Cardiac muscle cell (in vitro differentiated cells and primary cell): ENCODE results near the gene NEURL1B. TPM values are rescaled to one million over a fixed set of nuclear protein-coding genes. Genes with fewer than 3 reads are reported as not detected.
A peak's percentile ranks its signal among the peaks of the same experiment; 100 is the strongest.

ENCODE experiments used
- DNase-seq, 2 donors: peaks; one replicate each; pipeline versions ENCODE4 v3.0.0 to v3.0.0-alpha.2; 2010 to 2017; ENCODE audit warnings: low read depth in 1 of 2, low spot score in 1 of 2
- H3K27ac ChIP-seq: fragments of 200-600 bp; sonication (generic); 2 replicates; pipeline ENCODE4 v1.5.1; 2016
- H3K27me3 ChIP-seq: fragments of 200-600 bp; sonication (generic); 2 replicates; pipeline ENCODE4 v1.6.0; 2016; ENCODE audit warnings: control low read depth
- H3K36me3 ChIP-seq: fragments of 200-600 bp; sonication (generic); 2 replicates; pipeline ENCODE4 v1.5.1; 2016; ENCODE audit warnings: control low read depth
- H3K4me1 ChIP-seq: fragments of 200-600 bp; sonication (generic); 2 replicates; pipeline ENCODE4 v1.8.1; 2017; ENCODE audit warnings: low read depth, mild to moderate bottlenecking, mixed run types
- H3K4me3 ChIP-seq: fragments of 200-600 bp; sonication (generic); 2 replicates; pipeline ENCODE4 v1.5.1; 2016; ENCODE audit warnings: mild to moderate bottlenecking
- H3K9me3 ChIP-seq: fragments of 200-600 bp; sonication (generic); 2 replicates; pipeline ENCODE4 v1.5.1; 2017; ENCODE audit warnings: low read depth, mild to moderate bottlenecking, control low read depth
- CTCF ChIP-seq: IDR thresholded peaks from 2 replicates; pipeline ENCODE4 v1.5.1; 2012; ENCODE audit warnings: low read depth, mild to moderate bottlenecking, low read length
- polyA plus RNA-seq: library from polyadenylated mRNA; unstranded; fragments of >200 nt; fragmentation: Nextera tagmentation; extraction: Ambion mirVana; gene quantifications from 2 replicates; pipeline ENCODE4 v1.2.1, GENCODE V29; 2016
- total RNA-seq: library from RNA; depleted of rRNA; stranded (reverse); fragments of >200 nt; gene quantifications from 2 replicates; pipeline ENCODE4 v1.2.3, GENCODE V29; 2016

NEURL1B gene
- total and polyA plus RNA-seq, 2 experiments from 2014 or later, result 4.6 to 55.8 TPM

- no peaks in the 10 kb centered on the region for H3K27me3 ChIP-seq
- no peaks in the 10 kb centered on the region for H3K9me3 ChIP-seq
- no peak overlapping the region for H3K4me3 ChIP-seq
- no peak for DNase-seq
- no peaks in the 10 kb centered on the region for H3K36me3 ChIP-seq
- peaks cover 3% of the 10 kb centered on the region for H3K4me1 ChIP-seq
- TF ChIP-seq CTCF, result no peak
- H3K27ac ChIP-seq, result no peak overlapping the region
Measured at GRCh38 chr5:172611913-172612312, 29.1 kb upstream of the NEURL1B start.

- H3K27me3 ChIP-seq, result no peaks in the 10 kb centered on the region
- no peak for TF ChIP-seq CTCF
Measured at GRCh38 chr5:172612771-172613170, 28.3 kb upstream of the NEURL1B start.

GRCh38 chr5:172616136-172616535 lies 24.9 kb upstream of the NEURL1B start:
- no peak for TF ChIP-seq CTCF
- Histone ChIP-seq H3K36me3 (no peaks in the 10 kb centered on the region), H3K4me3 (no peak overlapping the region), H3K9me3 (no peaks in the 10 kb centered on the region), H3K27me3 (no peaks in the 10 kb centered on the region), H3K27ac (no peak overlapping the region), H3K4me1 (peaks cover 11% of the 10 kb centered on the region)
- no peak for DNase-seq

More at GRCh38 chr5:172612771-172613170, 28.3 kb upstream of the NEURL1B start:
- Histone ChIP-seq H3K4me3 (no peak overlapping the region), H3K36me3 (no peaks in the 10 kb centered on the region), H3K9me3 (no peaks in the 10 kb centered on the region), H3K27ac (no peak overlapping the region), H3K4me1 (peaks cover 3% of the 10 kb centered on the region)
- no peak for DNase-seq

- Histone ChIP-seq H3K4me1 (peaks cover 11% of the 10 kb centered on the region), H3K27me3 (no peaks in the 10 kb centered on the region), H3K4me3 (no peak overlapping the region), H3K36me3 (no peaks in the 10 kb centered on the region), H3K27ac (no peak overlapping the region), H3K9me3 (no peaks in the 10 kb centered on the region)
- no peak for TF ChIP-seq CTCF
- peak in 1 of 2 donors; percentile 89 for DNase-seq
Measured at GRCh38 chr5:172616730-172617129, 24.3 kb upstream of the NEURL1B start.

- no peak for DNase-seq
- no peak overlapping the region for H3K4me3 ChIP-seq
- TF ChIP-seq CTCF, result no peak
- no peaks in the 10 kb centered on the region for H3K27me3 ChIP-seq
- peaks cover 11% of the 10 kb centered on the region for H3K4me1 ChIP-seq
- H3K9me3 ChIP-seq, result no peaks in the 10 kb centered on the region
- no peak overlapping the region for H3K27ac ChIP-seq
- H3K36me3 ChIP-seq, result no peaks in the 10 kb centered on the region
Measured at GRCh38 chr5:172617817-172618216, 23.2 kb upstream of the NEURL1B start.
